Large intestine (tissue), 3 donors: ENCODE results near the gene NSG1. TPM values are rescaled to one million over a fixed set of nuclear protein-coding genes. Genes with fewer than 3 reads are reported as not detected.

ENCODE experiments used
- DNase-seq, 2 donors: peaks; one replicate each; pipeline versions ENCODE4 v3.0.0 to v3.0.0-alpha.2; 2013
- H3K27ac ChIP-seq: one replicate; pipeline ENCODE4 v1.5.1; 2013; ENCODE audit warnings: low read length
- H3K27me3 ChIP-seq: 2 replicates; pipeline ENCODE4 v1.6.1; 2013; ENCODE audit warnings: low read length; ENCODE audit not compliant: control insufficient read depth, insufficient read depth
- H3K36me3 ChIP-seq: 2 replicates; pipeline ENCODE4 v1.6.1; 2013; ENCODE audit warnings: low read length; ENCODE audit not compliant: control insufficient read depth, insufficient read depth
- H3K4me1 ChIP-seq: one replicate; pipeline ENCODE4 v1.6.1; 2013; ENCODE audit warnings: low read length; ENCODE audit not compliant: control insufficient read depth, insufficient read depth
- H3K4me3 ChIP-seq: one replicate; pipeline ENCODE4 v1.5.1; 2013; ENCODE audit warnings: low read length
- H3K9me3 ChIP-seq: one replicate; pipeline ENCODE4 v1.6.1; 2013; ENCODE audit warnings: mild to moderate bottlenecking, low read depth, low read length, moderate library complexity; ENCODE audit not compliant: control insufficient read depth
- WGBS: methylation state at CpG from one replicate; pipeline ENCODE4 v1.1.5; 2013; ENCODE audit warnings: low lambda C conversion rate; ENCODE audit not compliant: insufficient coverage; 5-methylcytosine and 5-hydroxymethylcytosine counted together
- polyA plus RNA-seq: library from polyadenylated mRNA; unstranded; fragments of 120-200 nt; gene quantifications from one replicate; pipeline ENCODE4 v1.2.1, GENCODE V29; 2013

Gene NSG1
- polyA plus RNA-seq, 1 donor: 30.1 TPM

DNA sequence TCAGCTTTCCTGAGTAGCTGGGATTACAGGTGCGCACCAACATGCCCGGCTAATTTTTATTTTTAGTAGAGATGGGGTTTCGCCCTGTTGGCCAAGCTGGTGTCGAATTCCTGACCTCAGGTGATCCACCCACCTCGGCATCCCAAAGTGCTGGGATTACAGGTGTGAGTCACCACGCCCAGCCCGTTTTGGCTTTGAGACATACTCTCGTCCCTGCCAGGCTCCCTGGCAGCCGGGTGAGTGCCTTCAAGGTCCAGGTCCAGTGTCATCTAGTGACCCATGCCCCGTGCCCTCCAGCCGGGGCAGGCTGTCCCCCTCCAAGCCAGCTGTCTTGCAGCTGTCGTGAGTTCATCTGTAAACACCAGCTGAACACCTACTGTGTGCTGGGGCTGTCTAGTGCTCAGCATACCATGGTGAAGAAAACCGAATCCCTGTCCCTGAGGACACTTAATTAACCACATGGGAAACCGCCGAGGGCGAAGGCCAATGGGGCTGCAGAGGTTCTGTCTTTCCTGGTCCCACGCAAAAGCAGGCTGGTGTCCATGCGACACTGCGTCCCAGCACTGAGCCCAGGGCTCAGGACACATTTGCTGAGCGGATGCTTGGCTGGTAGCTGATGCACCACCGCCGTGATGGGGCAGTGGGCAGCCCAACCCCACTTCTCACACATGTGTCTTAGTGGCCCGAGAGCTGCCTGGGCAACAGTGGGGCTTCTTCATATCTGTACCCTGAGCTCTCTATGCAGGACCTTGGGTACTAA lies 21.9 kb downstream of the NSG1 start:
- Histone ChIP-seq H3K36me3 (no peaks in the 10 kb centered on the region), H3K4me3 (no peak overlapping the region), H3K27ac (no peak overlapping the region), H3K4me1 (no peaks in the 10 kb centered on the region), H3K27me3 (no peaks in the 10 kb centered on the region), H3K9me3 (no peaks in the 10 kb centered on the region)
- no peak for DNase-seq
- WGBS: no CpG with 5 or more reads among the region's 23 CpGs

GRCh38 chr4:4409416-4410115 lies 22.7 kb downstream of the NSG1 start:
- Histone ChIP-seq H3K27ac (no peak overlapping the region), H3K27me3 (no peaks in the 10 kb centered on the region), H3K4me3 (no peak overlapping the region), H3K4me1 (no peaks in the 10 kb centered on the region), H3K36me3 (no peaks in the 10 kb centered on the region), H3K9me3 (no peaks in the 10 kb centered on the region)
- WGBS: 80% methylated on average over 2 of the region's 23 CpGs
- no peak for DNase-seq

DNA sequence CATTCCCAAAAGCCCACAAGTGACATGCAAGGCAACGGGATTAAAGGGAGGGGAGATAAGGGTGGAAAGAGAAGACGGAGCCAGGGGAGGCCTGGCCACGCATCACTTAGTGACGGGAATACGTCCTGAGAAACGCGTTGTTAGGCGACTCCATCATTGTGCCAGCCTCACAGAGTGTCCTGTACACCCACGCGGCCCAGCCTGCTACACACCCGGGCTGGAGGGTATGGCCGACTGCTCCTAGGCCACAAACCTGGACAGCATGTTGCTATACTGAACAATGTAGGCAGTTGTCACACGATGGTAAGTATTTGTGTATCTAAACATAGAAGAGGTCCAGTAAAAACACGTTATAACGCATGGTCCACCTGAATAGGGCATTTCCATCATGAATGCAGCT lies 23.4 kb downstream of the NSG1 start:
- no peak for DNase-seq
- H3K4me3 ChIP-seq: no peak overlapping the region
- peaks cover under 1% of the 10 kb centered on the region for H3K9me3 ChIP-seq
- H3K4me1 ChIP-seq: no peaks in the 10 kb centered on the region
- WGBS: 80% methylated on average over 2 of the region's 15 CpGs
- no peaks in the 10 kb centered on the region for H3K27me3 ChIP-seq
- H3K36me3 ChIP-seq: peaks cover 1% of the 10 kb centered on the region
- H3K27ac ChIP-seq: no peak overlapping the region

DNA sequence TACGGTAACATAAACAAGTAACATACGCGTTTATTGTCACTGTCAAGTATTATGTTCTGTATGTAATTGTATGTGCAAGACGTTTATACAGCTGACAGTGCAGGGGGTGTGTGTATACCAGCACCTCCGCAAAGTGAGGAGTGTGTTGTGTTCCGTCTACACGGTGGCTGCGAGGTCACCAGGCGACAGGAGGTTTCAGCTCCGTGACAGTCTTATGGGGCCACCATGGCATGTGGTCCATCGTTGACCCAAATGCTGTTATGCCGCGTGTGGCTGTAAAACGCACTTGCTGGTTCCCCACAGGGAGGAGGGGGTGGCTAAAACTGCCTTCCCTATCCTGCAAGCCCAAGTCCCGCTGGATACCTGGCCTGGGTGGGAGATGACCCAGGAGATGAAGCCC lies 25.0 kb downstream of the NSG1 start:
- peaks cover 6% of the 10 kb centered on the region for H3K9me3 ChIP-seq
- peaks cover 10% of the 10 kb centered on the region for H3K36me3 ChIP-seq
- H3K4me1 ChIP-seq: no peaks in the 10 kb centered on the region
- no peak overlapping the region for H3K27ac ChIP-seq
- no peak overlapping the region for H3K4me3 ChIP-seq
- DNase-seq: no peak
- no peaks in the 10 kb centered on the region for H3K27me3 ChIP-seq
- WGBS: no CpG with 5 or more reads among the region's 15 CpGs

- H3K4me1 ChIP-seq: no peaks in the 10 kb centered on the region
- no peak overlapping the region for H3K27ac ChIP-seq
- no peak overlapping the region for H3K4me3 ChIP-seq
- peaks cover 6% of the 10 kb centered on the region for H3K9me3 ChIP-seq
- H3K36me3 ChIP-seq: peaks cover 10% of the 10 kb centered on the region
- no peaks in the 10 kb centered on the region for H3K27me3 ChIP-seq
- DNase-seq: no peak
- WGBS: no CpG with 5 or more reads among the region's 19 CpGs
Measured at GRCh38 chr4:4412641-4413372, 25.9 kb downstream of the NSG1 start.

GRCh38 chr4:4413373-4413725 lies 26.4 kb downstream of the NSG1 start:
- Histone ChIP-seq H3K27ac (no peak overlapping the region), H3K27me3 (no peaks in the 10 kb centered on the region), H3K9me3 (peaks cover 6% of the 10 kb centered on the region), H3K4me1 (no peaks in the 10 kb centered on the region), H3K4me3 (no peak overlapping the region), H3K36me3 (peaks cover 10% of the 10 kb centered on the region)
- no peak for DNase-seq
- 100% methylated on average over 1 of the region's 10 CpGs for WGBS

DNA sequence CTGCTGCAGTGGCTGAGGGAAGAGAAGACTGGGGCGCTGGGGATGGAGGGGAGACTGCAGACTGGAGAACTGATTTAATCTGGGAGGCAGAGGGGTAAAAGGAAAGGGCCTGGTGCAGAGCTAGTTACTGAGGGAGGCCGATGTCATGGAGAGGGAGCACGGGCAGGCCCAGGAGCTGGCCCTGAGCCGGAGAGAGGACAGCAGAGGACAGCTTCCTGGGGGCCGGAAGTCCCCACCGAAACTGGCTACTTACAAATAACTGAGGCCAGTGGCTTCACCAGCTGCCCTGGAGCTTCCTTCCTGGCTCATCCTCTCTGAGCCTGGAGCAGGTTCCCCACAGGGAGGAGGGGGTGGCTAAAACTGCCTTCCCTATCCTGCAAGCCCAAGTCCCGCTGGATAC lies 26.9 kb downstream of the NSG1 start:
- no peak overlapping the region for H3K27ac ChIP-seq
- H3K4me3 ChIP-seq: no peak overlapping the region
- no peaks in the 10 kb centered on the region for H3K4me1 ChIP-seq
- WGBS: no CpG with 5 or more reads among the region's 7 CpGs
- peaks cover 6% of the 10 kb centered on the region for H3K9me3 ChIP-seq
- H3K36me3 ChIP-seq: peaks cover 13% of the 10 kb centered on the region
- H3K27me3 ChIP-seq: no peaks in the 10 kb centered on the region
- DNase-seq: no peak

DNA sequence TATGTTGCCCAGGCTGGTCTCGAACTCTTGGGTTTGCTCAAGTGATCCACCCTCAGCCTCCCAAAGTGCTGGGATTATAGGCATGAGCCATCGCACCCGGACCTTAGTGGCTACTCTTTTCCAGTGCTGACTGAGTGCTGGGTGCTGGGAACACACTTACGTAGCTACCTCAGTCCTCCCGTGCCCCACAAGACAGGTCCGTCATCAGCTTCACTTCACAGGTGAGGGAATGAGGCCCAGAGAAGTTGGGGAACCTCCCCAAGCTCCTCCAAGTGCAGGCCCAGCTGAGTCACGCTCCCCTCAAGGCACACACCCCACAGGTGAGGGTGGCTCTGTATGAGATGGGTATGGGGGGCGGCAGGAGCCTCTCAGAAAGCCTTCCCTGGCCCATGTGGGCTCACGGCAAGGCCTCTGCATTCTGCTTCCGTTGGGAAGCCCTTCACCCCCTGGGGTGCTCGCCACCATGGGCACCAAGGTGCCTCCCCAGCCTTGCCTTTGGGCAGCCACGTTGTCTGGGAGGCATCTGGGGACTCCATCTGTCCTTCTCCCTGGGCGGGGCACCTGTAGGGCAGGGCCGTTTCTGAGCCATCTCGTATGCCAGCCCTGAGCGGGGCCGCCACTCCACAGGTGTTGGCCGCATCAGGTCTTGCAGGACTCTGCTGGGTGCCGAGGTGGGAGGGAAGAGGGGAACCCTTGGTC lies 28.4 kb downstream of the NSG1 start:
- Histone ChIP-seq H3K9me3 (peaks cover 6% of the 10 kb centered on the region), H3K4me1 (no peaks in the 10 kb centered on the region), H3K27ac (no peak overlapping the region), H3K27me3 (no peaks in the 10 kb centered on the region), H3K36me3 (peaks cover 27% of the 10 kb centered on the region), H3K4me3 (no peak overlapping the region)
- no peak for DNase-seq
- no CpG with 5 or more reads among the region's 19 CpGs for WGBS

DNA sequence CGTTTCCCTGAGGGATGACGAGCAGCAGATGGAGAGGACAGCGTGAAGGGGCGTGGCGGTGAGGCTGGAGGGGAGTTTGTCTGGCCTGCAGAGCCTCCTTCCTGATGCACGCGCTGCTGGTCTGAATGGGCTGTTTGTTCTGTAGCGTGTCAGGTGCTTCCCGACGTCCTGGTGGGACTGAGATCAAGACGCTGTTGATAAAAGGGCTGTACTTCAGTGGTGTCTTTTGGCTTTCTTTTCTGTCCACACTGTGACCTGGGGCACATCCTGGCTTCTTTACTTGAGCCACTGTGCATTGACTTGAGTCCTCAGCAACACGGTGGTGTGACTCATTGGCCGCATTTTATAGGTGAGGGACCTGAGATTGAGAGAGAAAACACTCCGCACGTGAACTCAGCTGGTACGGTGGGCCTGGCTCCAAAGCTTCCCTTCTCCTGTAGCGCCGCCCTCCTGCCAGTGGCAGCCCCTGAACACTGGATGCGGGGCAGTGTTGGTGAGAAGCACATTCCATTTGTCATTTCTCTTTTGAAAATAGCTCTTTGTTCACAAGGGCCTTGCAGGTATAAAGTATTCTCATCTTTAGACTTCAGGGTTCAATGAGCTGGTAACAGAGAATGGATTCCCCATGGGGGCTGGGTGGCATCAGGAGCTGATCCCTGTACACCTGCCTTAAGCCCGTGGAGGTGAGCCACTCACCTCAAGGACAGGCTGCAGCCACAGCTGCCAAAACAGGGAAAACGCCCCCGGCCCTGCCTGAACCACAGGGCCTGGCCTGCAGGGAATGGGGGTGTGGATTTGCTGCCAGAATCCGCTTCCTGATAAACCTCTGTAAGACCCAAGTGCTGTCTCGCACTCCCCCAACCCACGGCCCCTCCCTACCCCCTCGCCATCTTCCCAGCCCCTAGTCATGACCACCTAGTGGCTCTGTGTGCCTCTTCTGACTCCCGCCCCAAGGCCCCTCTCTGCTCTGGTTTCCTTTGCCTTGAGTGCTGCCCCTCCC lies 29.2 kb downstream of the NSG1 start:
- no peaks in the 10 kb centered on the region for H3K27me3 ChIP-seq
- H3K9me3 ChIP-seq: peaks cover 6% of the 10 kb centered on the region
- no peaks in the 10 kb centered on the region for H3K4me1 ChIP-seq
- no CpG with 5 or more reads among the region's 27 CpGs for WGBS
- DNase-seq: no peak
- H3K4me3 ChIP-seq: no peak overlapping the region
- no peak overlapping the region for H3K27ac ChIP-seq
- H3K36me3 ChIP-seq: peaks cover 36% of the 10 kb centered on the region
